HepG2 (cell line): ENCODE results near the gene ST6GALNAC6. TPM values are rescaled to one million over a fixed set of nuclear protein-coding genes. Genes with fewer than 3 reads are reported as not detected.
A peak's percentile ranks its signal among the peaks of the same experiment; 100 is the strongest.

ENCODE experiments used
- AFF4 ChIP-seq: sonication (generic); formaldehyde crosslinking; IDR thresholded peaks from 2 replicates; pipeline ENCODE4 v1.4.0; 2020; ENCODE audit warnings: missing genetic modification reagents
- BHLHE40 ChIP-seq: IDR thresholded peaks from 2 replicates; pipeline ENCODE4 v1.6.1; 2011; ENCODE audit warnings: low read length, improper control_type of control experiment
- DNMT1 ChIP-seq: sonication (generic); formaldehyde crosslinking; IDR thresholded peaks from 2 replicates; pipeline ENCODE4 v1.5.1; 2020; ENCODE audit warnings: mild to moderate bottlenecking, missing genetic modification reagents
- EEA1 ChIP-seq: sonication (generic); formaldehyde crosslinking; IDR thresholded peaks from 2 replicates; pipeline ENCODE4 v1.5.1; 2020; ENCODE audit warnings: mild to moderate bottlenecking, missing genetic modification reagents, borderline replicate concordance
- HDAC1 ChIP-seq: sonication (generic); formaldehyde crosslinking; IDR thresholded peaks from 2 replicates; pipeline ENCODE4 v1.5.1; 2020; ENCODE audit warnings: mild to moderate bottlenecking, missing genetic modification reagents
- MATR3 ChIP-seq: sonication (generic); formaldehyde crosslinking; IDR thresholded peaks from 2 replicates; pipeline ENCODE4 v1.4.0; 2020; ENCODE audit warnings: missing genetic modification reagents
- MEIS2 ChIP-seq: sonication (generic); formaldehyde crosslinking; IDR thresholded peaks from 2 replicates; pipeline ENCODE4 v1.9.0; 2021; ENCODE audit warnings: mild to moderate bottlenecking, missing genetic modification reagents
- MTA1 ChIP-seq: sonication (generic); formaldehyde crosslinking; IDR thresholded peaks from 2 replicates; pipeline ENCODE4 v1.4.0; 2020; ENCODE audit warnings: missing genetic modification reagents, mild to moderate bottlenecking, borderline replicate concordance
- MTF2 ChIP-seq: sonication (generic); formaldehyde crosslinking; IDR thresholded peaks from 2 replicates; pipeline ENCODE4 v1.5.0; 2020; ENCODE audit warnings: missing genetic modification reagents, borderline replicate concordance
- NR2F6 ChIP-seq, 2 experiments: IDR thresholded peaks; 2 replicates each; pipeline ENCODE4 v1.6.1; 2016; ENCODE audit warnings: antibody characterized with exemption in 1 of 2, mild to moderate bottlenecking in 1 of 2
- SP1 ChIP-seq, 2 experiments: fragments of 450-650 bp in 1 of 2; sonication (generic) in 1 of 2; formaldehyde crosslinking in 1 of 2; IDR thresholded peaks; 2 replicates each; pipeline versions ENCODE4 v1.4.0 to v1.6.1; 2016 to 2020; ENCODE audit warnings: missing genetic modification reagents in 1 of 2
- SP5 ChIP-seq: IDR thresholded peaks from 2 replicates; pipeline ENCODE4 v1.6.1; 2016; ENCODE audit warnings: low read depth, borderline replicate concordance
- SYNCRIP ChIP-seq: fragments of 200-400 bp; formaldehyde crosslinking; IDR thresholded peaks from 2 replicates; pipeline ENCODE4 v1.6.1; 2018; ENCODE audit warnings: mild to moderate bottlenecking, low read depth, low read length; ENCODE audit not compliant: insufficient read depth
- THAP8 ChIP-seq: sonication (generic); formaldehyde crosslinking; IDR thresholded peaks from 2 replicates; pipeline ENCODE4 v1.5.1; 2020; ENCODE audit warnings: missing genetic modification reagents, mild to moderate bottlenecking, borderline replicate concordance
- ZNF564 ChIP-seq: sonication (generic); formaldehyde crosslinking; IDR thresholded peaks from 2 replicates; pipeline ENCODE4 v1.8.1; 2023; ENCODE audit warnings: mild to moderate bottlenecking, missing genetic modification reagents
- polyA plus RNA-seq, 8 experiments: library from polyadenylated mRNA; depleted of rRNA in 3 of 8; stranded (reverse) in 7 of 8; unstranded in 1 of 8; fragments of >200 nt; fragmentation: Illumina TruSeq in 4 of 8; extraction: Trizol in 4 of 8; gene quantifications; 2 replicates each; pipeline versions ENCODE4 v1.2.1 to v1.2.3, GENCODE V29; 2011 to 2016; ENCODE audit warnings: low read depth in 4 of 8, missing spikeins in 1 of 8, mixed read lengths in 1 of 8; ENCODE audit not compliant: insufficient read depth in 1 of 8
- total RNA-seq, 5 experiments: library from RNA; depleted of rRNA; stranded (reverse); fragments of >200 nt; fragmentation: Illumina TruSeq; extraction: Trizol; gene quantifications; 2 replicates each; pipeline ENCODE4 v1.2.3, GENCODE V29; 2016; ENCODE audit warnings: low read depth in 1 of 5
- TF ChIP-seq, protein P1 (sequence below): sonication (generic); formaldehyde crosslinking; IDR thresholded peaks from 2 replicates; pipeline ENCODE4 v1.4.0; 2020; ENCODE audit warnings: missing genetic modification reagents
- TF ChIP-seq, protein P2 (sequence below): sonication (generic); formaldehyde crosslinking; IDR thresholded peaks from 2 replicates; pipeline ENCODE4 v1.8.1; 2023; ENCODE audit warnings: mild to moderate bottlenecking, moderate library complexity, missing genetic modification reagents

The ST6GALNAC6 gene
- total and polyA plus RNA-seq, 2 of the 13 experiments (the other 11 are each of a cell fraction or from before 2014, with no cell fraction given) = 18.5 to 65.4 TPM

DNA sequence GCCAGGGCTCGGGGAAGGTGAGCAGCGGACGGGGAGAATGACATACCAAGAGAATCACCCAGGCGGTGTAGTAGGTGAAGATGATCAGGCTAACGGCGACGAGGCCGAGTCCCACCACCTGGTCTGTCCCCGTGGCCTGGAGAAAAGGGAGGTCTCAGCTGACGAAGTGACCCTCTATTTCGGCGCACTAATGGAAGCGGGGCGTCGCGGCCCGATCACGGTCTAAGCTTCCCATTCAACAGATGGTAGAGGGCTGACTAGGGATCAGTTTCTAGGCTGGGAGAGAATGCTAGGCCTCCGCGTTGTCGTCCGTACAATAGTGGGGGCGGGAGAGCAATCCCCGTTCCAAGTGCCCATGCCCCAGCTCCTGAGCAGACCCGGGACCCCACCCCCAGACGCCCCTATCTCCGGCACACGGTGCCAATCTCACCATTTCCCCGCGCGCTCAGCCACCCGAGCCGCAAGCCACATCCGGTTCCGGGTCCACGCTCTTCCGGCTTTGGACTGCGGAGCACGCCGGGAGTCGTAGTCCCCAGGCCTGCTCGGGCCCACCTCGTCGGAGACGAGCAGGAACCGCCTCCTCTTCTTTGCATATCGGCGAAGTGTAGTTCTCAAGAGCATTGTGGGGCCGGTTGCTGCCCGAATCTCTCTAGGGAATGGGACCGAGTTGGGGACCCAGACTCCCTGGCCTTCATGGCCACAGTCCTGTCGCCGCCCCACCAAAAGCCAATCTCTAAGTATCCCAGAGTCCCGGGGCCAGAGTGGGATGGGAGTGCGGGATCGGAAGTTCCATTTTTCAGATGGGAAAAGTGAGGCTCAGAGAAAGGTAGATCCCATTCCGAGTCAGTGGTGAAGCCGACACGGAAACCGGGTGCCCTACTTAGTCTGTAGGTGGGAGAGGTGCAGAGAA is 38.2 kb upstream of the ST6GALNAC6 start, which contains the start of gene DPM2 (continued):
- 0 out of 2 replicates have a peak, but pooled peaks have one; percentile 46 for TF ChIP-seq THAP8 (CRISPR knock-in tag)
- no peak for TF ChIP-seq AFF4
- no peak for TF ChIP-seq MATR3 (CRISPR knock-in tag)
- no peak for TF ChIP-seq ZNF564 (CRISPR knock-in tag)
- TF ChIP-seq, protein P1, sequence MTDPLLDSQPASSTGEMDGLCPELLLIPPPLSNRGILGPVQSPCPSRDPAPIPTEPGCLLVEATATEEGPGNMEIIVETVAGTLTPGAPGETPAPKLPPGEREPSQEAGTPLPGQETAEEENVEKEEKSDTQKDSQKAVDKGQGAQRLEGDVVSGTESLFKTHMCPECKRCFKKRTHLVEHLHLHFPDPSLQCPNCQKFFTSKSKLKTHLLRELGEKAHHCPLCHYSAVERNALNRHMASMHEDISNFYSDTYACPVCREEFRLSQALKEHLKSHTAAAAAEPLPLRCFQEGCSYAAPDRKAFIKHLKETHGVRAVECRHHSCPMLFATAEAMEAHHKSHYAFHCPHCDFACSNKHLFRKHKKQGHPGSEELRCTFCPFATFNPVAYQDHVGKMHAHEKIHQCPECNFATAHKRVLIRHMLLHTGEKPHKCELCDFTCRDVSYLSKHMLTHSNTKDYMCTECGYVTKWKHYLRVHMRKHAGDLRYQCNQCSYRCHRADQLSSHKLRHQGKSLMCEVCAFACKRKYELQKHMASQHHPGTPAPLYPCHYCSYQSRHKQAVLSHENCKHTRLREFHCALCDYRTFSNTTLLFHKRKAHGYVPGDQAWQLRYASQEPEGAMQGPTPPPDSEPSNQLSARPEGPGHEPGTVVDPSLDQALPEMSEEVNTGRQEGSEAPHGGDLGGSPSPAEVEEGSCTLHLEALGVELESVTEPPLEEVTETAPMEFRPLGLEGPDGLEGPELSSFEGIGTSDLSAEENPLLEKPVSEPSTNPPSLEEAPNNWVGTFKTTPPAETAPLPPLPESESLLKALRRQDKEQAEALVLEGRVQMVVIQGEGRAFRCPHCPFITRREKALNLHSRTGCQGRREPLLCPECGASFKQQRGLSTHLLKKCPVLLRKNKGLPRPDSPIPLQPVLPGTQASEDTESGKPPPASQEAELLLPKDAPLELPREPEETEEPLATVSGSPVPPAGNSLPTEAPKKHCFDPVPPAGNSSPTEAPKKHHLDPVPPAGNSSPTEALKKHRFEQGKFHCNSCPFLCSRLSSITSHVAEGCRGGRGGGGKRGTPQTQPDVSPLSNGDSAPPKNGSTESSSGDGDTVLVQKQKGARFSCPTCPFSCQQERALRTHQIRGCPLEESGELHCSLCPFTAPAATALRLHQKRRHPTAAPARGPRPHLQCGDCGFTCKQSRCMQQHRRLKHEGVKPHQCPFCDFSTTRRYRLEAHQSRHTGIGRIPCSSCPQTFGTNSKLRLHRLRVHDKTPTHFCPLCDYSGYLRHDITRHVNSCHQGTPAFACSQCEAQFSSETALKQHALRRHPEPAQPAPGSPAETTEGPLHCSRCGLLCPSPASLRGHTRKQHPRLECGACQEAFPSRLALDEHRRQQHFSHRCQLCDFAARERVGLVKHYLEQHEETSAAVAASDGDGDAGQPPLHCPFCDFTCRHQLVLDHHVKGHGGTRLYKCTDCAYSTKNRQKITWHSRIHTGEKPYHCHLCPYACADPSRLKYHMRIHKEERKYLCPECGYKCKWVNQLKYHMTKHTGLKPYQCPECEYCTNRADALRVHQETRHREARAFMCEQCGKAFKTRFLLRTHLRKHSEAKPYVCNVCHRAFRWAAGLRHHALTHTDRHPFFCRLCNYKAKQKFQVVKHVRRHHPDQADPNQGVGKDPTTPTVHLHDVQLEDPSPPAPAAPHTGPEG (CRISPR knock-in tag) = no peak
- TF ChIP-seq HDAC1 = peak; percentile 87
- TF ChIP-seq NR2F6 (IDR thresholded peaks at IDR 0.05) = no peak
- no peak for TF ChIP-seq NR2F6 (CRISPR knock-in tag; IDR thresholded peaks at IDR 0.05)
- TF ChIP-seq DNMT1 (CRISPR knock-in tag) = no peak
- no peak for TF ChIP-seq SYNCRIP
- no peak for TF ChIP-seq MTA1 (CRISPR knock-in tag)
- no peak for TF ChIP-seq MTF2 (CRISPR knock-in tag)
- TF ChIP-seq BHLHE40 = no peak
- TF ChIP-seq MEIS2 = no peak; the same call in 1 of the 2 replicates
- TF ChIP-seq SP5 (CRISPR knock-in tag) = no peak
- TF ChIP-seq, protein P2, sequence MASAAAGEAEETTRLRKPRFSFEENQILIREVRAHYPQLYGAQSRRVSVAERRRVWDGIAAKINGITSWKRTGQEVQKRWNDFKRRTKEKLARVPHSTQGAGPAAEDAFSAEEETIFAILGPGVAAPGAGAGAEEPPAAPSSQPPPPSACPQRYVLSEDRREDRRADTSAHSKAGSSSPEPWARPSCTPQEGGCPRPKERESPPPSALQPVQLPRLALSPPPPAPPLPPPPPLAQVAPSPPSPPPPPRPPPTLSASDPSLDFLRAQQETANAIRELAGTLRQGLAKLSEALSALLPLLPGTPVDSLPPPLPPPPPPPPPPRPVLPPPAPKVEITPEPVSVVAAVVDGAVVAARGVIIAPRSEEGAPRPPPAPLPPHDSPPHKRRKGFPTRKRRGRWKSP (CRISPR knock-in tag) = no peak
- no peak for TF ChIP-seq SP1 (IDR thresholded peaks at IDR 0.05)
- TF ChIP-seq SP1 (CRISPR knock-in tag; IDR thresholded peaks at IDR 0.05) = peak; percentile 40; the same call in 1 of the 2 replicates
- TF ChIP-seq EEA1 (CRISPR knock-in tag) = peak; percentile 37; the same call in 1 of the 2 replicates
